Breast epithelium (tissue), 4 donors: Measurements from ENCODE around the gene IGIP. TPM values are rescaled to one million over a fixed set of nuclear protein-coding genes. Genes with fewer than 3 reads are reported as not detected.

Experiments
- DNase-seq, 2 donors: peaks; one replicate each; pipeline ENCODE4 v3.0.0-alpha.2; 2019; ENCODE audit warnings: low spot score in 2 of 2
- H3K27ac ChIP-seq, 2 donors: fragments of 200-600 bp; sonication (generic) in 1 of 2; one replicate each; pipeline ENCODE4 v1.5.1; 2016 to 2019; ENCODE audit warnings: mild to moderate bottlenecking in 1 of 2
- H3K27me3 ChIP-seq, 2 donors: fragments of 200-600 bp; sonication (generic) in 1 of 2; one replicate each; pipeline versions ENCODE4 v1.5.1 to v1.6.0; 2017 to 2019; ENCODE audit warnings: control low read depth in 1 of 2, mild to moderate bottlenecking in 1 of 2
- H3K36me3 ChIP-seq: fragments of 200-600 bp; one replicate; pipeline ENCODE4 v1.5.1; 2019
- H3K4me1 ChIP-seq, 2 donors: fragments of 200-600 bp; sonication (generic); one replicate each; pipeline ENCODE4 v1.5.1; 2016 to 2019; ENCODE audit warnings: control low read depth in 1 of 2
- H3K4me3 ChIP-seq, 3 donors: fragments of 200-600 bp; sonication (generic); 1 replicate in 2 of 3; 2 replicates in 1 of 3; pipeline ENCODE4 v1.5.1; 2016 to 2019; ENCODE audit warnings: mild to moderate bottlenecking in 3 of 3, moderate library complexity in 2 of 3
- H3K9me3 ChIP-seq, 2 donors: fragments of 200-600 bp; sonication (generic) in 1 of 2; one replicate each; pipeline ENCODE4 v1.5.1; 2016 to 2019; ENCODE audit warnings: control low read depth in 1 of 2
- CTCF ChIP-seq, 3 donors: fragments of 450-650 bp; IDR thresholded peaks; one replicate each; pipeline ENCODE4 v1.5.1; 2016 to 2017; ENCODE audit warnings: antibody characterized with exemption in 3 of 3, mild to moderate bottlenecking in 3 of 3, moderate library complexity in 3 of 3
- POLR2A ChIP-seq: fragments of 450-650 bp; IDR thresholded peaks from one replicate; pipeline ENCODE4 v1.6.1; 2016; ENCODE audit warnings: antibody characterized with exemption, mild to moderate bottlenecking, moderate library complexity
- POLR2AphosphoS5 ChIP-seq, 3 donors: sonication (generic); formaldehyde crosslinking; IDR thresholded peaks; one replicate each; pipeline ENCODE4 v1.6.1; 2017; ENCODE audit warnings: antibody characterized with exemption in 3 of 3
- intact Hi-C: fragments of 100-400 bp; cut with DNase I; formaldehyde crosslinking; loops from one replicate; pipeline ENCODE4 v1.15.1; 2023; ENCODE audit warnings: low total_unique reads
- total RNA-seq, 3 donors: library from RNA; depleted of rRNA; stranded (reverse); fragments of >200 nt; gene quantifications; one replicate each; pipeline ENCODE4 v1.1.0, GENCODE V29; 2016

IGIP gene
- total RNA-seq, 3 donors from 2014 or later, result 19.0 to 23.1 (median 21.8) TPM

GRCh38 chr5:140110646-140110957 lies 15.1 kb upstream of the IGIP start:
- TF ChIP-seq POLR2AphosphoS5 (IDR thresholded peaks at IDR 0.05) (no peak), POLR2A (no peak)
- Histone ChIP-seq H3K27ac (no peak overlapping the region), H3K9me3 (no peaks in the 10 kb centered on the region), H3K36me3 (no peaks in the 10 kb centered on the region), H3K4me3 (no peak overlapping the region), H3K4me1 (peaks cover 0 to 22% of the 10 kb centered on the region in 2 donors), H3K27me3 (no peaks in the 10 kb centered on the region)
- intact Hi-C loops, result no loop called here
- DNase-seq, result no peak

DNA sequence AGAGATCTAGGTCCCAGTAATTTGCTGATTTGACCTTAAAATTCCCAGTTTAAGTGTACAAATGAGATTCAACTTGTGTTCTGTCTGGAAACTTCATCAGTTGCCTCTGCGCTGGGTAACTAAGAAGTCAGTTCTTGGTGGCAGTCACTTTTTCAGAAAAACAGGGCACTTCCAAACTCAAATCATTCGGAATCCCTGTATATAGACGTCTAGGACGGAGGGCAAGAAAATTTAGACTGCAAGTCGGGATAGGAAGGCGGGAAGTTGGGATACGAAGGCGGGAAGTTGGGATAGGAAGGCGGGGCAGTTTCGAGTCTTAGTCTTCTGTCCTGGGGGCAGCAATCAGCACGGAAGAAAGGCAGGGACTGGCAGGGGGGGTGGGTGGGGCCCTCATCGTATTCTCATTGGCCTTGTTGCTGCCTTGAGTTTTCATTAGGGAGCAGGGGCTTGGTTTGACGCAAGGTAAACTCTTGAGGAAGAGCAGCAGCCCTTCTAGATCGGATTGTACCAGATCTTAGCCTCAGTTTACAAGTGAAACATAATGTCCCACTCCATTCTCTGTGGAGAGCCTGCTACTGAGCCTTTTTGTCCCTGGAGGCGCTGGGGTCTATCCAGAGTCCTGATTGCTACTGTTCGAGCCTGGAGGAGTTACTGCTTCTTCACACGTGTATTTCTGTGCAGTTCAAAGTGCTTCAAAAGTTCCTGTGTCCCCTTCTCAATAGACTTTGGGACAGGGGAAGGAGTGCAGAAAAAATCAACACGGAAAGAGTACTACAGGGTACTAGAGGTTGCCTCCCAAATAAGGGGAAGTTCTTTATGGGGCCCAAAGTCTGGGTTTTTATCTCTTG lies 14.5 kb upstream of the IGIP start:
- H3K9me3 ChIP-seq, result no peaks in the 10 kb centered on the region
- DNase-seq, result no peak
- peaks cover 0 to 21% of the 10 kb centered on the region in 2 donors for H3K4me1 ChIP-seq
- no peak overlapping the region for H3K4me3 ChIP-seq
- no peak for TF ChIP-seq CTCF (IDR thresholded peaks at IDR 0.05)
- no peak for TF ChIP-seq POLR2A
- TF ChIP-seq POLR2AphosphoS5 (IDR thresholded peaks at IDR 0.05), result no peak
- H3K27me3 ChIP-seq, result no peaks in the 10 kb centered on the region
- intact Hi-C loops, result no loop called here
- H3K36me3 ChIP-seq, result no peaks in the 10 kb centered on the region
- H3K27ac ChIP-seq, result peak overlapping the region; percentile 14

DNA sequence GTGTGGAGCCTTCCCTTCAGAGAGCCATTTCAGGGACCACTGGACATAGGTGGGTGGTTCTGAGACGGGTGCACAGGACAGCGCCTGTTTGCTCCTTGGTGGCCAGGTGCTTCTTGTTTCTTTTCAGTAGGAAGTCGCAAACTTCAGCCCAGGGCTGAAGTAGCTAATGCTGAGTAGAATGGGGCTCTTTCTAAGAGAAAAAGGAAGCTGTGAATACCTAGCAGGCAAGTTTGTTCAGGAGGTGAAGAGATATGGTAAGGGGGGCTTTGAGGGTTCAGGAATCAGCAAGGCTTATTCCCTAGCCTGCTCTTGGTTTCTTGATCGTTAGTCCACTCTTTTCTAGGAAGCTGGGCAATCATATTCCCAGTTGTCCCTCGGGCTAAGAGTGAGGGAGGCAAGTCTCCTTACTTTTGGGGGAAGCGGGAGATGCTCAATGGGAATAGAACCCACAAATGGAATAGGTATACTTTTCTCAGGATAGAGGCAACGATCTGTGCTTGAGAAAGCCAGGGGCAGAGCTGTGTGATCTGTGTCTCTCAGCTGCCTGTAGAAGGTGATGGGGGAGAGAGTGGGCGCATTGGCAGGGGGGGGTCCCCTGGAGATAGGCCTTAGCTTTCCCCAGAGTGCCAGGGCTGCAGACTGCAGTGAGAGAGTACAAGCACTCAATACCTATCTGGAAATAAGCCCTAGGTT lies 13.7 kb upstream of the IGIP start:
- no peaks in the 10 kb centered on the region for H3K27me3 ChIP-seq
- peak overlapping the region; percentile 14 to 99 for H3K27ac ChIP-seq
- intact Hi-C loops, result no loop called here
- no peaks in the 10 kb centered on the region for H3K36me3 ChIP-seq
- no peaks in the 10 kb centered on the region for H3K9me3 ChIP-seq
- TF ChIP-seq POLR2A, result no peak
- no peak for TF ChIP-seq CTCF (IDR thresholded peaks at IDR 0.05)
- TF ChIP-seq POLR2AphosphoS5 (IDR thresholded peaks at IDR 0.05), result no peak
- H3K4me1 ChIP-seq, result peaks cover 0 to 19% of the 10 kb centered on the region in 2 donors
- no peak for DNase-seq
- peak overlapping the region in 1 of 3 donors; percentile 98 for H3K4me3 ChIP-seq

DNA sequence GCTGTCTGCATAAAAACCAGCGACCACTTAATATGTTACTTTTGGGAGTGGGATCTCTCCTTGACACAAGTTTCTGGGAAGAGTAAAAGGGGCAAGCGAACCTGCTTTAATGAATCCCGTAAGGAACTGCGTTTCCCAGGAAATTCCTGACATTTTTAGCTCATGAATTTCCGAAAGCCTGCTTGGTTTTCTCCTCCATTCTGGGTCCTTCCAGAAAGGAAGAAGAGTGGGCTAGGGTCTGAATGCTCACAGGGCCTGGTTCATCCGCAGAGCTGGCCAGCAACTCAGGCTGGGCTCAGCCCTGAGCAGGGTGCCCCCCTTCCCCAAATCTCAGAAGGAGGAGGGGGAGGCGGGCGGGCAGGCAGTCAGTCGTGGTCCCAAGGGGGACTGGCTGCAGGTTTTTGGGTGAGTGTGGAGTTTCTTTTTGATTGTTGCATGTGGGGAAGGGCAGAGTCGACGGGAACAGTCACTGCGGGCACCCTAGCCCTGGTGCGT lies 13.0 kb upstream of the IGIP start:
- intact Hi-C loops, result no loop called here
- DNase-seq, result no peak

More for the DNA sequence above, 13.0 kb upstream of the IGIP start:
- no peaks in the 10 kb centered on the region for H3K27me3 ChIP-seq
- H3K27ac ChIP-seq, result peak overlapping the region; percentile 95 to 99
- no peaks in the 10 kb centered on the region for H3K36me3 ChIP-seq
- TF ChIP-seq POLR2AphosphoS5 (IDR thresholded peaks at IDR 0.05), result no peak
- TF ChIP-seq CTCF (IDR thresholded peaks at IDR 0.05), result no peak
- no peak for TF ChIP-seq POLR2A
- H3K4me3 ChIP-seq, result peak overlapping the region; percentile 84 to 98 (median 88)
- H3K9me3 ChIP-seq, result no peaks in the 10 kb centered on the region
- H3K4me1 ChIP-seq, result peaks cover 0 to 19% of the 10 kb centered on the region in 2 donors
